DOHH2 (cell line): ENCODE data around the gene BCL2.
A peak's percentile ranks its signal among the peaks of the same experiment; 100 is the strongest.

Experiments
- H3F3A ChIP-seq: fragments of 200-600 bp; sonication (generic), shearing (Covaris generic); 2 replicates; pipeline ENCODE4 v1.6.0; 2016; ENCODE audit warnings: antibody characterized with exemption, mild to moderate bottlenecking; ENCODE audit not compliant: control insufficient read depth, insufficient read depth
- H3K27ac ChIP-seq: fragments of 200-600 bp; sonication (generic); 2 replicates; pipeline ENCODE4 v1.5.1; 2014; ENCODE audit warnings: low read depth, mild to moderate bottlenecking, low read length, moderate library complexity
- H3K27me3 ChIP-seq: fragments of 200-600 bp; sonication (generic); 2 replicates; pipeline ENCODE4 v1.6.1; 2014; ENCODE audit warnings: mild to moderate bottlenecking, low read length, mixed read lengths; ENCODE audit not compliant: control insufficient read depth
- H3K36me3 ChIP-seq: fragments of 200-600 bp; sonication (generic); 2 replicates; pipeline ENCODE4 v1.6.1; 2014; ENCODE audit warnings: mild to moderate bottlenecking, low read length, moderate library complexity, mixed read lengths; ENCODE audit not compliant: control insufficient read depth
- H3K4me1 ChIP-seq: fragments of 200-600 bp; sonication (generic); 2 replicates; pipeline ENCODE4 v1.6.1; 2014; ENCODE audit warnings: mild to moderate bottlenecking, low read length, mixed read lengths; ENCODE audit not compliant: control insufficient read depth
- H3K4me2 ChIP-seq: fragments of 200-600 bp; sonication (generic); 2 replicates; pipeline ENCODE4 v1.6.0; 2014; ENCODE audit warnings: mild to moderate bottlenecking, low read length, moderate library complexity
- H3K4me3 ChIP-seq: fragments of 200-600 bp; sonication (generic); 2 replicates; pipeline ENCODE4 v1.5.1; 2014; ENCODE audit warnings: mild to moderate bottlenecking, low read length, mixed read lengths
- H3K79me2 ChIP-seq: fragments of 200-600 bp; sonication (generic); 2 replicates; pipeline ENCODE4 v1.6.1; 2014; ENCODE audit warnings: mild to moderate bottlenecking, low read length, mixed read lengths; ENCODE audit not compliant: control insufficient read depth
- H3K9me2 ChIP-seq: fragments of 200-600 bp; sonication (generic); replicated peaks from 2 replicates; pipeline ENCODE4 v1.6.1; 2014; ENCODE audit warnings: mild to moderate bottlenecking, low read length, mixed read lengths; ENCODE audit not compliant: control insufficient read depth
- H3K9me3 ChIP-seq: fragments of 200-600 bp; sonication (generic); 2 replicates; pipeline ENCODE4 v1.6.1; 2014; ENCODE audit warnings: antibody characterized with exemption, low read length, mixed read lengths; ENCODE audit not compliant: control insufficient read depth, insufficient read depth
- H4K20me1 ChIP-seq: fragments of 200-600 bp; sonication (generic); 2 replicates; pipeline ENCODE4 v1.6.0; 2014; ENCODE audit warnings: low read depth, mild to moderate bottlenecking, antibody characterized with exemption, low read length, moderate library complexity; ENCODE audit not compliant: control insufficient read depth, insufficient read depth
- EZH2phosphoT487 ChIP-seq: fragments of 200-600 bp; sonication (generic); IDR thresholded peaks from 2 replicates; pipeline ENCODE4 v1.6.1; 2017; ENCODE audit warnings: borderline replicate concordance, mild to moderate bottlenecking, antibody characterized with exemption, low read length, moderate library complexity, mixed read lengths
- TF ChIP-seq, protein P1 (sequence below): fragments of 200-600 bp; sonication (generic); IDR thresholded peaks from one replicate; pipeline ENCODE4 v1.5.1; 2014; ENCODE audit warnings: antibody characterized with exemption, mild to moderate bottlenecking, low read depth, low read length; ENCODE audit not compliant: poor library complexity, severe bottlenecking

The BCL2 gene

GRCh38 chr18:63135101-63135500, 184.5 kb downstream of the BCL2 start:
- no peak for TF ChIP-seq EZH2phosphoT487
- TF ChIP-seq, protein P1, sequence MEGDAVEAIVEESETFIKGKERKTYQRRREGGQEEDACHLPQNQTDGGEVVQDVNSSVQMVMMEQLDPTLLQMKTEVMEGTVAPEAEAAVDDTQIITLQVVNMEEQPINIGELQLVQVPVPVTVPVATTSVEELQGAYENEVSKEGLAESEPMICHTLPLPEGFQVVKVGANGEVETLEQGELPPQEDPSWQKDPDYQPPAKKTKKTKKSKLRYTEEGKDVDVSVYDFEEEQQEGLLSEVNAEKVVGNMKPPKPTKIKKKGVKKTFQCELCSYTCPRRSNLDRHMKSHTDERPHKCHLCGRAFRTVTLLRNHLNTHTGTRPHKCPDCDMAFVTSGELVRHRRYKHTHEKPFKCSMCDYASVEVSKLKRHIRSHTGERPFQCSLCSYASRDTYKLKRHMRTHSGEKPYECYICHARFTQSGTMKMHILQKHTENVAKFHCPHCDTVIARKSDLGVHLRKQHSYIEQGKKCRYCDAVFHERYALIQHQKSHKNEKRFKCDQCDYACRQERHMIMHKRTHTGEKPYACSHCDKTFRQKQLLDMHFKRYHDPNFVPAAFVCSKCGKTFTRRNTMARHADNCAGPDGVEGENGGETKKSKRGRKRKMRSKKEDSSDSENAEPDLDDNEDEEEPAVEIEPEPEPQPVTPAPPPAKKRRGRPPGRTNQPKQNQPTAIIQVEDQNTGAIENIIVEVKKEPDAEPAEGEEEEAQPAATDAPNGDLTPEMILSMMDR = no peak
- Histone ChIP-seq H3K9me2 (no peaks in the 10 kb centered on the region), H3K4me3 (peak overlapping the region; percentile 74), H3F3A (peaks cover 75% of the 10 kb centered on the region), H3K4me2 (peak overlapping the region; percentile 94), H3K36me3 (peaks cover 39% of the 10 kb centered on the region), H3K79me2 (peaks cover 83% of the 10 kb centered on the region), H3K4me1 (peaks cover 100% of the 10 kb centered on the region), H3K27ac (peak overlapping the region; percentile 94), H4K20me1 (no peaks in the 10 kb centered on the region), H3K9me3 (peaks cover 2% of the 10 kb centered on the region), H3K27me3 (no peaks in the 10 kb centered on the region)

DNA sequence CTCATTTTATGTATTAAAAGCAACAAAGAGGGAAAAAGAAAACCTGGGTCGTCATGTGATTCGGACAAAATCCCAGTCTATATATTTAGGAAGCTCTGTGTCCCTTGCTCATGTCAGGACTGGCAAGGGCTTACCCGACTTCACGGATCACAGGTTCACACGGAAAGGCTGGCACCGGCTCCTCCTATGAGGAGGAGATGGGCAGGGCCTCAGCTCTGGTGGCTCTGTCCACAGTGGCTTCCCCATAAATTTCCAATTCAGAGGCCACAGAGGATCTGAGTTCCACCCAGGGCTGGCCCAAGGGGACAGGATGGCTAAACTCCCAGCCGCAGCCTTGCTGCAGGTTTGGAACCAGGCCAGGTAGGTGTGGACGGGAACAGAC, 186.8 kb downstream of the BCL2 start:
- H3K4me3 ChIP-seq = peak overlapping the region; percentile 47
- no peaks in the 10 kb centered on the region for H3K9me3 ChIP-seq
- TF ChIP-seq EZH2phosphoT487 = no peak
- TF ChIP-seq, protein P1 = no peak
- H3K27ac ChIP-seq = peak overlapping the region; percentile 94
- H3K4me2 ChIP-seq = peak overlapping the region; percentile 51
- no peaks in the 10 kb centered on the region for H3K27me3 ChIP-seq
- H3K9me2 ChIP-seq = no peaks in the 10 kb centered on the region
- peaks cover 67% of the 10 kb centered on the region for H3F3A ChIP-seq
- H3K4me1 ChIP-seq = peaks cover 100% of the 10 kb centered on the region
- H3K79me2 ChIP-seq = peaks cover 96% of the 10 kb centered on the region
- no peaks in the 10 kb centered on the region for H4K20me1 ChIP-seq
- H3K36me3 ChIP-seq = peaks cover 38% of the 10 kb centered on the region

DNA sequence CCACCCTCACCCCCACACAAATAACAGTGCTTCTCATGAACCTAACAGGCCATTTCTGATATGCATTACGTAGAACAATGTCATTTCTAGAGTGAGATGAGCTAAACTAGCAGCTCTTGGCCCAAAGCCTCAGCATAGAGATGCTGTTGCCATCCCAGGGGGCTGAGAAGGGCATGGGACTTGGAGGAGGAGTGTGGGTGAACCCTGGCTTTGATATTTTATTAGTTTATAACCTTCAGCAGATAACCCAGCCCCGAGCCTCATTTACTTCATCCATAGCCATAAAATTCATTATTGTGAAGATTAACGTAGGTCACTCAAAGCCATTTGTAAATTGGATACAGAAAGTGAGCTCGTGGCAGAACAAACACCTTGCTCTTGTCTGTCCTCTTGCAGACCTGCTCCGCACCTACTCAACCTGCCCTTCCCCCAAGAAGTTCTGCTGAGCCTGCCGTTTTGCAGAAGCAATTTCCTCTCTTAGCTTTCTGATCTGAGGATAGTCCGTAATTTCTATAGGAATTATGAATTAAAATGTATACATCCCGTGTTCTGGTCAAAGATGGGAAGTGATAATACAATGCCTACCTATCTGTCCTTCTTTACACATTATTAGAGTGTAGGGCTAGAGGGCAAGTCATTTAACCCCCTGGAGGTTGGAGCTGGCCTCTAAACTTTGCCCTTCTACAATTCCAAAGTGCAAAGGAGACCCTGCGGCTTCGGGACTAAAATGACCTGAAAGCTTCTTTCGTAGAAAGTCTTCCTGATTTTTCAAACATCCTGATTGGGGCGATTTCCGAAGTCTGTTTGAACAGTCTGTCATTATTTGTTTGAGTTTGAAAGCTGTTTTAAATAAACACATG, 187.4 kb downstream of the BCL2 start:
- Histone ChIP-seq H3K79me2 (peaks cover 96% of the 10 kb centered on the region), H3K4me2 (peak overlapping the region; percentile 51), H3K4me1 (peaks cover 100% of the 10 kb centered on the region)

More for the DNA sequence above, 187.4 kb downstream of the BCL2 start:
- peak overlapping the region; percentile 47 for H3K4me3 ChIP-seq
- H3K9me3 ChIP-seq = no peaks in the 10 kb centered on the region
- no peaks in the 10 kb centered on the region for H3K27me3 ChIP-seq
- H3K27ac ChIP-seq = peak overlapping the region; percentile 94
- no peaks in the 10 kb centered on the region for H4K20me1 ChIP-seq
- peaks cover 38% of the 10 kb centered on the region for H3K36me3 ChIP-seq
- H3K9me2 ChIP-seq = no peaks in the 10 kb centered on the region
- TF ChIP-seq, protein P1 = no peak
- no peak for TF ChIP-seq EZH2phosphoT487
- peaks cover 67% of the 10 kb centered on the region for H3F3A ChIP-seq
